ENCODE results near the gene YWHAG. TPM values are rescaled to one million over a fixed set of nuclear protein-coding genes. Genes with fewer than 3 reads are reported as not detected.
A peak's percentile ranks its signal among the peaks of the same experiment; 100 is the strongest.
"Not testable (repeated sequence)": the region's sequence is repeated elsewhere in the genome, so short reads cannot be mapped to it uniquely, and the experiment has no call there.

Gene YWHAG
- polyA plus RNA-seq, 6 donors from 2014 or later = 0.40 to 2.8 (median 2.2) TPM

DNA sequence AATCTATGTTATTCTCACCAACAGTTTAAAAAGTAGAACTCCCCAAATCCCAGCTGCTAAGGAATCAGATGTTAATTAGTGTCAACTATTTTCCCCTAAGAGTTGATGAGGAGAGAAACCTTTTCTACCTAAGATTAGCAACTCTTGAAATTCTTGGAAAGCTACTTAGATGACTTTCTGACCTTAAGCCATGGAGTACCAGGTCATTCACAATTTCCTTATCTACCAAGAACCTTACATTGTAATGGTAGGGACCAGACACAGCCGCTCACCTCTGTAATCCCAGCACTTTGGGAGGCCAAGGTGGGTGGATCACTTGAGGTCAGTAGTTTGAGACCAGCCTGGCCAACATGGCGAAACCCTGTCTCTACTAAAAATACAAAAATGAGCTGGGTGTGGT is 23.4 kb downstream of the YWHAG start:
- not testable (repeated sequence) for H3K4me3 Mint-ChIP-seq; H3K27me3 Mint-ChIP-seq; DNase-seq; H3K9me3 Mint-ChIP-seq; H3K36me3 Mint-ChIP-seq; H3K27ac Mint-ChIP-seq; ATAC-seq (ENCODE audit: low read depth in 2 of 2)
- H3K4me1 Mint-ChIP-seq = peaks cover 33 to 58% (median 44%) of the 10 kb centered on the region in 3 donors

DNA sequence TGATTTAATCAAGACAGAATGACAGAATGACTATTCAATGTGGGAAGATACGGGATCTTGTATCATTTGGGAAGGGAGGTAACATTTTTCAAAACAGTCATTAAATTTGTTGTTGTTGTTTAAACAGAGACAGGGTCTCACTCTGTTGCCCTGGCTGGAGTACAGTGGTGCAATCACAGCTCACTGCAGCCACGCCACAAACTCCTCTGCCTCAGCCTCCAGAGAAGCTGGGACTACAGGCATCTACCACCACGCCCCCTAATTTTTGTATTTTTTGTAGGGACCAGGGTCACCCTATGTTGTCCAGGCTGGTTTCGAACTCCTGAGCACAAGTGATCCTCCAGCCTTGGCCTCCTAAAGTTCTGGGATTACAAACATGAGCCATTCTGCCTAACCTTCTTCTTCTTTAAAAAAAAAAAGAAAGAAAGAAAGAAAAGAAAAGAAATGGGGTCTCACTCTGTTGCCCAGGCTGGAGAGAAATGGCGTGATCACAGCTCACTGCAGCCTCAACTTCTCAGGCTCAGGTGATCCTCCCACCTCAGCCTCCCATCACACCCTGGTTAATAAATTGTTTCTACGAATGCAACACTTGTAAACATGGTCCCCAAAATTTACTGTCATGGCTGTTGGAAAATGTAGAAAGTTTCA is 24.3 kb downstream of the YWHAG start:
- DNase-seq (no peak), ATAC-seq (ENCODE audit: low read depth in 2 of 2) (no peak)
- peak overlapping the region in 1 of 6 donors; percentile 47 for H3K27ac Mint-ChIP-seq
- no peaks in the 10 kb centered on the region for H3K27me3 Mint-ChIP-seq
- H3K4me3 Mint-ChIP-seq = no peak overlapping the region
- H3K36me3 Mint-ChIP-seq = peaks cover 6 to 8% of the 10 kb centered on the region in 2 donors
- no peaks in the 10 kb centered on the region for H3K9me3 Mint-ChIP-seq
- H3K4me1 Mint-ChIP-seq = peaks cover 39 to 62% (median 52%) of the 10 kb centered on the region in 3 donors

DNA sequence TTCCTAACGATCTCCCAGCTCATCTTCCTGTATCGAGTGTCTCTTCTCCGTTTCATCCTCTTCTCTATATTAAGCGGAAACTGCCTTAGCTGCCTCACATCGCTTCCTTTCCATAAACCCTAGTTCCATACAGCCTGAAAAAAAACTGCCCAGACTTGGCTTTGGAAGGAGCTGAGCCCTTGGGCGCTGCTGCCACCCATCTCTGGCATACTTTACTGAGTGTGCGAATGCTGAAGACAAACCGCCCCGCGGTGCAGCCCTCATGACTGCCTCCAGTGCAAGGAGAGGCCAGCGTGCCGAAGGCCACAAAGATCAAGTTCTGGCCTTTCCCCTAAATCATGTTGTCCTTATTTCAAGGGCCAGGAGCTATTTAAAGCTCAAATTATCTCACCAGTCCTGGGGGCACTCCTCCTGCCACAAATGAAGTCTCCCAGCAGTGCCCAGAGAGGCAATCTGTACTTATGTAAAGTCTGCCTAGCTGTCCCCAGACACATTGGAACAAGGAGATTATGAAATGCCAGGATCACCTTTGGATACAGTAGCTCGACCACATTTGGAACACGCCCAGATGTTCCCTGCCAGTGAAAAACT is 25.2 kb downstream of the YWHAG start:
- Mint-ChIP-seq H3K36me3 (peaks cover 10 to 15% of the 10 kb centered on the region in 2 donors), H3K27me3 (no peaks in the 10 kb centered on the region), H3K4me3 (no peak overlapping the region), H3K9me3 (no peaks in the 10 kb centered on the region), H3K27ac (peak overlapping the region in 1 of 6 donors; percentile 76), H3K4me1 (peaks cover 39 to 66% (median 52%) of the 10 kb centered on the region in 3 donors)
- ATAC-seq (ENCODE audit: low read depth in 2 of 2) (no peak), DNase-seq (no peak)

DNA sequence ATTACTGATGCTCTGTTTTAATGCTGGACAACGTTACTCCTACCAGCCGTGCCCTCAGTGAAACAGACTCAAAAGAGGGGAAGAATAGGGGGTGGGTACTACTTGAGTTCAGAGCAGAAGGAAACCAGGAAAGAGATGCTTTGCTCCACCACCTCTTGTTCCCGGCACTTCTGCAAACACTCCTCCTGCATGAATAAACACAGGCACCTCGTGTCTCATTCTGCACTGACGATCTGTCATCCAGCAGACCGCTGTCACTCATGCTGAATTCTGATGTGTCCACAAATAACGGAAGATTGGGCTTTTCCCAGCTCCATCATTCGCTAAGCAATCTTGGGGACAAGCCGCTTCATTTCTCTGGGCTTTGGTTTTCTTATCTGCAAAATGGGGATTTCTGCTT is 26.7 kb downstream of the YWHAG start:
- peak overlapping the region in 1 of 8 donors; percentile 60 for H3K4me3 Mint-ChIP-seq

DNA sequence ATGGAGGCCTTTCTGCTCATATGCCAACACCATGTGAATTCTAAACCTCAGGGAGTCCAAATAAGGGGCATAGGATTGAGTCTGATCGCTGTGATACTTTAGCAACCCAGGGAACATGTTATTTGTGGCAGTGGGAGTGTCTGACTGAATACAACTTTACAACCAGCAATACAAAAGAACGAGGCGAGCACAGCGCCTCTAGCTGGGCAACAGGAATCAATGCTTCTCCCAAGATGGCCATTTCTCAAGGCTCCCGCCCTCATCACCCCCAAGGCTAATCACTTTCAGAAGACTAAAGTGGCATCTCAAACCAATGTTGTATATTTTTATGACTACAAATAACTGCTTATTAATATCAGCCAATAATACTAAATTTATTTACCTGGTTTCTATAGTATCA is 28.1 kb downstream of the YWHAG start:
- Mint-ChIP-seq H3K4me3 (no peak overlapping the region), H3K4me1 (peaks cover 40 to 56% (median 56%) of the 10 kb centered on the region in 3 donors), H3K27me3 (no peaks in the 10 kb centered on the region), H3K9me3 (no peaks in the 10 kb centered on the region), H3K27ac (no peak overlapping the region), H3K36me3 (peaks cover 16 to 24% of the 10 kb centered on the region in 2 donors)
- DNase-seq (no peak), ATAC-seq (ENCODE audit: low read depth in 2 of 2) (no peak)

More for the DNA sequence above, 26.7 kb downstream of the YWHAG start:
- Mint-ChIP-seq H3K27ac (peak overlapping the region in 3 of 6 donors; percentile 45 to 74 (median 63)), H3K27me3 (no peaks in the 10 kb centered on the region), H3K9me3 (no peaks in the 10 kb centered on the region), H3K4me1 (peaks cover 37 to 65% (median 50%) of the 10 kb centered on the region in 3 donors), H3K36me3 (peaks cover 10 to 18% of the 10 kb centered on the region in 2 donors)
- DNase-seq = no peak
- peak; percentile 14 to 35 for ATAC-seq (ENCODE audit: low read depth in 2 of 2)

DNA sequence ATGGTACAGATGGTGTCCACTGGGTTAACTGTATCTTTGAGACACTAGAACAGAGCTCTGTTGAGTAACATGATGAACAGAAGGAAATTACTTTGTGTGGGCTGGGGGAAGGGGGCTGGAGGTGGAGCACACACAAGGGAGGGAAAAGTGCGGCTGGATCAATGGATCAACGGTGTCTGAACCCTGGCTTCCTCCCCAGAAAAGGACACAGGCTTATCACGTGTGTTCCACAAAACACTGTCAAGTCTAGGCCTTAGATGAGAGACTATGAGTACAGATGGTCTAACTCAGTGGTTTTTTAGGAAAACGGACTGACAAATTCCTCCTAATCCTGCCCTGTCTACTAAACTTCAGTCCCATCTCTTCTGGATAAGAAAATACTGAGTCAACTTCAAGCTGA is 28.5 kb downstream of the YWHAG start:
- ATAC-seq (ENCODE audit: low read depth in 2 of 2) (no peak), DNase-seq (no peak)
- H3K36me3 Mint-ChIP-seq = peaks cover 16 to 24% of the 10 kb centered on the region in 2 donors
- H3K27me3 Mint-ChIP-seq = no peaks in the 10 kb centered on the region
- H3K9me3 Mint-ChIP-seq = no peaks in the 10 kb centered on the region
- no peak overlapping the region for H3K4me3 Mint-ChIP-seq
- H3K27ac Mint-ChIP-seq = peak overlapping the region in 3 of 6 donors; percentile 7 to 40 (median 27)
- peaks cover 40 to 56% (median 55%) of the 10 kb centered on the region in 3 donors for H3K4me1 Mint-ChIP-seq

DNA sequence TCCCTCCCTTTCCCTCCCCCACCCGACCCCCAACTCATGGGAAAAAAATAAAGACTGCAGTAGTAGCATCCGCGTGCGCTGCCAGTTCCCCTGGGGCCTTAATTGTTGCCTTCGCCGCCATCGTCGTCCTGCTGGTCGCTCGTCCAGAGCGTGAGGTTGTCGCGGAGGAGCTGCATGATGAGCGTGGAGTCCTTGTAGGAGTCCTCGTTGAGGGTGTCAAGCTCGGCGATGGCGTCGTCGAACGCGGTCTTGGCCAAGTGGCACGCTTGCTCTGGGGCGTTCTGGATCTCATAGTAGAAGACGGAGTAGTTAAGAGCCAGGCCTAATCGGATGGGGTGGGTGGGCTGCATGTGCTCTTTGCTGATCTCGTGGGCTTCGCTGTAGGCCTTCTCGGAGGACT is 29.3 kb downstream of the YWHAG start:
- ATAC-seq (ENCODE audit: low read depth in 2 of 2) (no peak), DNase-seq (no peak)
- Mint-ChIP-seq H3K27me3 (no peaks in the 10 kb centered on the region), H3K9me3 (no peaks in the 10 kb centered on the region), H3K4me3 (no peak overlapping the region), H3K36me3 (peaks cover 16 to 24% of the 10 kb centered on the region in 2 donors), H3K27ac (peak overlapping the region in 1 of 6 donors; percentile 74), H3K4me1 (peaks cover 40 to 56% (median 53%) of the 10 kb centered on the region in 3 donors)

DNA sequence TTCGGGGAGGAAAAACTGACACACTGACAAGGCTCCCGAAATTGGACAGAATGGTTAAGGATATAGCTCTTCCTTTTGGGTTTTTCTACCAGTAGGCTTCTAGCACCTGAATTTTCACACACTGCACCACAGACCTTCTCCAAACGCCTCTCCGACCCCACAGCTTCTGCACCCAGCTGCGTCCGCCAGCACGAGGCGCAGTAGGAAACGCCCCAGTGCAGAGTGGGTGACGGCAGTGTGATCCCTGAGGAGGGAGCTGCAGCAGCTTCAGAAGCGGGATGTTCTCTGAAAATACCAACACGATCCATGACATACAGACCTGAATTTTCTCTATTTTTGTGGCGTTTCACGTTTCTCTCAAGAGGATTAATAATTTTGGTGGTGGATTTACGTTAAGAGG is 30.4 kb downstream of the YWHAG start:
- H3K9me3 Mint-ChIP-seq = no peaks in the 10 kb centered on the region
- no peak for DNase-seq
- no peak overlapping the region for H3K4me3 Mint-ChIP-seq
- peaks cover 16 to 24% of the 10 kb centered on the region in 2 donors for H3K36me3 Mint-ChIP-seq
- H3K27me3 Mint-ChIP-seq = no peaks in the 10 kb centered on the region
- H3K27ac Mint-ChIP-seq = peak overlapping the region in 2 of 6 donors; percentile 53 to 61
- peaks cover 31 to 51% (median 45%) of the 10 kb centered on the region in 3 donors for H3K4me1 Mint-ChIP-seq
- no peak for ATAC-seq (ENCODE audit: low read depth in 2 of 2)

DNA sequence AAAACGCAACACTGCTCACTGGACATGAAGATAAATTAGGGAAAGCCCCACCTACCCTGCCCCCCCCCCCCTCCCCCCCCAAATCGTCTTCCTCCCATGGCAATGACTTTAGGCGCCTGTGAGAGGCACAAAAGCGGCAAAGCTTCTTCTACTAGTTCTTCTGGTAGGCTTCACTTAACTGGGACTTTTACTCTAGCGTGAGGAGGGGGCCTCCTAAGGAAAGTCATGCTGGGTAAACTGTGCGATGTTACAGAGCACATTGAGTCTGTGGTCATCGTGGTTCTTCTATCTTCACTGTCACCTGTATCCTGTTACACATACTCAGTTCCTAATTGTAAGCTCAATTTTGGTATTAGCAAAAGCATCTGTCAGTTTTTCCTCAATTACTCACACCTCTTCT is 31.2 kb downstream of the YWHAG start:
- Mint-ChIP-seq H3K9me3 (no peaks in the 10 kb centered on the region), H3K4me1 (peaks cover 26 to 43% (median 37%) of the 10 kb centered on the region in 3 donors), H3K27ac (peak overlapping the region in 2 of 6 donors; percentile 42 to 80), H3K36me3 (peaks cover 16 to 24% of the 10 kb centered on the region in 2 donors), H3K27me3 (no peaks in the 10 kb centered on the region), H3K4me3 (no peak overlapping the region)
- ATAC-seq (ENCODE audit: low read depth in 2 of 2) = peak; percentile 79 to 93
- DNase-seq = peak; percentile 31

DNA sequence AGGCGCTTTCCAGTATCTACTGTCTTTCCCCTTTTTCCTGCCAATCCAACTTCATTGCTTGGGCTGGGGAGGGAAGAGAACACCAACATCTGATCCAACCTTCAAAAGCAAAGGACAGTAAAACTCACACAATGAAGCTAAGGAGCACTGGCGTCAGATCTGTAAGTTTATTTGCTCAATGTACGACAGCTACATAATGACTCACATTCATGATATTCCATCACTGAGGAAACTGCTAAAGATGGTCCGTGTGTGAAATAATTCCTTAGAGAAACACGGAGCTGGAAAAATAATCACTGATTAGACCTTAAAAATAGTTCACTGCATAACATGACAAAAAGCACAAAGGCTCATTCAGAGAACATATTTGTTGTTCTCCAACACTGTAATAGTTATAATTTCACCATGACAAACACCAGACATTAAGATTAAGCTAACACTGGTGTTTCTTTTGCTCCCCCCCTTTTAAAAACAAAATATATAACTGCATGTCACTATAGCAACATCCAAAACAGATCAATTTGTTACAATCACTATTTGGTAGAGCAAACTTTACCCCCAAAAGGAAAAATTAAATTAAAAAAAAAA is 32.1 kb downstream of the YWHAG start:
- ATAC-seq (ENCODE audit: low read depth in 2 of 2) = no peak
- Mint-ChIP-seq H3K27ac (peak overlapping the region in 3 of 6 donors; percentile 7 to 28 (median 10)), H3K4me1 (peaks cover 18 to 34% (median 28%) of the 10 kb centered on the region in 3 donors), H3K27me3 (no peaks in the 10 kb centered on the region), H3K9me3 (no peaks in the 10 kb centered on the region), H3K36me3 (peaks cover 16 to 24% of the 10 kb centered on the region in 2 donors), H3K4me3 (no peak overlapping the region)
- no peak for DNase-seq

DNA sequence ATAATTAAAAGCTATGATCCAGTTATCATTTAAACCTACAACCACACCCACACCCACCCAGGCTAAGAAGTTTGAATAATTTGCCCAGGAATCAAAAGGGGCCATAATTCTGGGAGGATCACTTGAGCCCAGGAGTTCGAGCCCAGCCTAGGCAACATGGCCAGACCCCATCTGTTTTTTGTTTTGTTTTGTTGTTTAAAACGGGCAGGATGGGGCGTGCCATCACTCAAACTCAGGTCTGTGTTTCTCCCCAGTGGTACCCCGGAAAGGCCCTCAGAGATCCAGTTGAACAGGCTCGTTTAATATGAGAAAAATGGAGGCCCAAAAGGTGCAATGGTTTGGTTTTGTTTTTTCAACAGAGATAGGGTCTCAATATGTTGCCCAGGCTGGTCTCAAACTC is 33.0 kb downstream of the YWHAG start:
- peaks cover 14 to 34% (median 21%) of the 10 kb centered on the region in 3 donors for H3K4me1 Mint-ChIP-seq
- no peak overlapping the region for H3K4me3 Mint-ChIP-seq
- no peaks in the 10 kb centered on the region for H3K9me3 Mint-ChIP-seq
- peak overlapping the region in 1 of 6 donors; percentile 57 for H3K27ac Mint-ChIP-seq
- DNase-seq (no peak), ATAC-seq (ENCODE audit: low read depth in 2 of 2) (no peak)
- peaks cover 16 to 24% of the 10 kb centered on the region in 2 donors for H3K36me3 Mint-ChIP-seq
- no peaks in the 10 kb centered on the region for H3K27me3 Mint-ChIP-seq

DNA sequence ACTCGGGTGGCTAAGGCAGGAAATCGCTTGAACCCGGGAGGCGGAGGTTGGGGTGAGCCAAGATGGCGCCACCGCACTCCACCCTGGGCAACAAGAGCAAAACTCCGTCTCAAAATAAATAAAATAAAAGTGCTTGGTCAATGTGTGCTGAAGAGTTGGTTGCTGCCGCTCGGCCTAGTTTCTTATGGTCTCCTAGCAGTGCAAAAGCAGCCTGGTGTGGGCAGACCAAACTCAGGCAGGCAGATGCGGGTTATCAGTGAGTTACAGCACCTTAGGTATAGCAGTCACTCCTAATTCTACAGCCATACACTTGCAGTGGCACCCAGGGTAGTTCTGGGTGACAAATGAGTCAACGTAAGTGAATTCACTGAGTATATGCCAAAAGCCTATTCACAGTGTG is 33.7 kb downstream of the YWHAG start:
- Mint-ChIP-seq H3K27me3 (no peaks in the 10 kb centered on the region), H3K4me3 (no peak overlapping the region), H3K36me3 (peaks cover 14 to 23% of the 10 kb centered on the region in 2 donors), H3K9me3 (no peaks in the 10 kb centered on the region), H3K4me1 (peaks cover 12 to 29% (median 19%) of the 10 kb centered on the region in 3 donors), H3K27ac (peak overlapping the region in 1 of 6 donors; percentile 34)
- no peak for DNase-seq
- no peak for ATAC-seq (ENCODE audit: low read depth in 2 of 2)

DNA sequence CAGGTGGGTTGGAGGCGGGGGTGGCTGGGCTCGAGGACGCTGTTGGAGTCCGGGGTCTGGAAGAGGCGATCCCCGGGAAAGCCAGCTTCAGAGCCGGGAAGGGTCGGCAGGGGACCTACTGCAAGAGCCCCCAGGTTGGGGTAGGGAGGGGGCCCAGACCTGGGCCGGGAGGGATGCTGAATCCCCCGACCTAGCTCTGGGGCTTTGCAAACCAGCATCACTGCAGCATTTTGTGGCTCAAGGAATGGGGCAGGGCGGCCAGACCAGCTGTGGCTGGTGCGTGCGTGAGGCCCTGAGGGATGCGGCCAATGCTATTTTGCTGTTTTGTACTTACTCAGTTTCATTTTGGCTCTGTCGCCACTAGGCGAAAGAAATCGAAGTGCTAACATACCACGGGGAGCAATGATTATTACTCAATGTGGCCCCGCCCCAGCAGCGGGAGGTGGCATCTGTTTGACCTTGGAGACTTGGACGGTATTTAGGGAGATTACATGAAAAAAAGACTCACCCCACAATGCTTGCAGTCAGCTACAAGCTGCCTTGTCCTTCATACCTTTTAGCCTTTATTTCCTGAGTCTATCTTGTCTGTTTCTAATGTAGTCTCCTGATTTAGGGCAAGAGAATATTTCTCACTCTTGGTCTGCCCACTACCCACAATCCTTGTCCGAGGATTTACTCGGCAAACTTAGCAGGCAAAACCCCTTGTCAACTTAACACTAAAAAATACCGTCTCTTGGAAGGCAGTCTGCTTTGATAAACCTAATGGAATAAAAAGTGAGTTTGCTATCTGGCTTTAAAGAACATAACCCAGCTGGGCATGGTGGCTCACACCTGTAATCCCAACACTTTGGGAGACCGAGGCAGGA is 40.1 kb downstream of the YWHAG start:
- no peaks in the 10 kb centered on the region for H3K27me3 Mint-ChIP-seq
- peak; percentile 60 for DNase-seq
- peak overlapping the region; percentile 9 to 96 (median 93) for H3K27ac Mint-ChIP-seq
- peak; percentile 55 to 60 for ATAC-seq (ENCODE audit: low read depth in 2 of 2)
- H3K9me3 Mint-ChIP-seq = no peaks in the 10 kb centered on the region
- H3K4me1 Mint-ChIP-seq = peaks cover 15 to 34% (median 27%) of the 10 kb centered on the region in 3 donors
- no peaks in the 10 kb centered on the region for H3K36me3 Mint-ChIP-seq
- peak overlapping the region; percentile 79 to 99 (median 95) for H3K4me3 Mint-ChIP-seq

Measured in naive B cell (primary cell).